GM12878 (cell line): Measurements from ENCODE around the gene CCDC34. TPM values are rescaled to one million over a fixed set of nuclear protein-coding genes. Genes with fewer than 3 reads are reported as not detected.

Experiments
- ATAC-seq: fragments of 200-7000 bp; cut with Tn5 transposase; 3 replicates; pipeline ENCODE4 v1.9.1; 2020; ENCODE audit warnings: mild to moderate bottlenecking, moderate library complexity
- BruUV-seq: library from RNA; stranded (reverse); fragments of 400-500 nt; replicated peaks from 2 replicates; lab custom pipeline; 2021; lab: Mats Ljungman, UMichigan
- CTCF ChIA-PET: fragments of 300-600 bp; sonication (Branson Sonifier 250); formaldehyde crosslinking; extraction: SDS; loops from one replicate; lab custom pipeline; 2021; ENCODE audit warnings: inconsistent platforms; lab: Yijun Ruan, JAX
- POLR2A ChIA-PET: fragments of 350-600 bp; formaldehyde crosslinking; extraction: SDS; loops from one replicate; lab custom pipeline; 2021; ENCODE audit warnings: inconsistent platforms; lab: Charles Lee
- RAD21 ChIA-PET: fragments of 300-600 bp; sonication (Branson Sonifier 250); formaldehyde crosslinking; loops from one replicate; lab custom pipeline; 2023; ENCODE audit warnings: antibody characterized with exemption; ENCODE audit not compliant: unreplicated experiment; lab: Charles Lee
- SMC1A ChIA-PET: fragments of 300-600 bp; sonication (Branson Sonifier 250); formaldehyde crosslinking; loops from one replicate; lab custom pipeline; 2023; ENCODE audit not compliant: unreplicated experiment, uncharacterized antibody; lab: Charles Lee
- DNase-seq: peaks from one replicate; pipeline ENCODE4 v3.0.0-alpha.2; 2011; ENCODE audit warnings: low read depth, low spot score
- FAIRE-seq: peaks from 3 replicates; lab custom pipeline; 2011; peaks lifted over from hg19 to GRCh38; lab: Jason Lieb, UNC
- H2AFZ ChIP-seq: 2 replicates; pipeline ENCODE4 v1.6.0; 2011; ENCODE audit warnings: low read depth, low read length, control low read depth; ENCODE audit not compliant: control insufficient read depth
- H3K27ac ChIP-seq: 2 replicates; pipeline ENCODE4 v1.5.1; 2011; ENCODE audit warnings: control low read depth; ENCODE audit not compliant: control insufficient read depth, insufficient read depth
- H3K27me3 ChIP-seq, 2 experiments: replicated peaks in 1 of 2; 2 replicates each; pipeline versions ENCODE4 v1.6.0 to v1.6.1; 2011; ENCODE audit warnings: low read length in 1 of 2; ENCODE audit not compliant: control insufficient read depth in 2 of 2, insufficient read depth in 2 of 2
- H3K36me3 ChIP-seq, 2 experiments: 2 replicates each; pipeline ENCODE4 v1.5.1; 2011; ENCODE audit warnings: low read length in 1 of 2; ENCODE audit not compliant: control insufficient read depth in 2 of 2, insufficient read depth in 2 of 2
- H3K4me1 ChIP-seq: 2 replicates; pipeline ENCODE4 v1.6.1; 2011; ENCODE audit warnings: mild to moderate bottlenecking, low read length, moderate library complexity, mixed read lengths; ENCODE audit not compliant: control insufficient read depth, insufficient read depth
- H3K4me2 ChIP-seq: 2 replicates; pipeline ENCODE4 v1.6.0; 2011; ENCODE audit warnings: control low read depth; ENCODE audit not compliant: control insufficient read depth, insufficient read depth
- H3K4me3 ChIP-seq: fragments of 200-600 bp; sonication (generic); 2 replicates; pipeline ENCODE4 v1.5.1; 2016
- H3K79me2 ChIP-seq: 2 replicates; pipeline ENCODE4 v1.6.0; 2011; ENCODE audit warnings: low read length; ENCODE audit not compliant: control insufficient read depth, insufficient read depth
- H3K9ac ChIP-seq: 2 replicates; pipeline ENCODE4 v1.8.0; 2011; ENCODE audit warnings: low read length, control low read depth, mixed read lengths; ENCODE audit not compliant: control insufficient read depth, insufficient read depth
- H3K9me3 ChIP-seq: replicated peaks from 3 replicates; pipeline ENCODE4 v1.5.1; 2011; ENCODE audit warnings: mild to moderate bottlenecking, low read length; ENCODE audit not compliant: control insufficient read depth, insufficient read depth
- H4K20me1 ChIP-seq: 2 replicates; pipeline ENCODE4 v1.6.0; 2011; ENCODE audit not compliant: control insufficient read depth, insufficient read depth
- BMI1 ChIP-seq: fragments of 450-650 bp; IDR thresholded peaks from 2 replicates; pipeline ENCODE4 v1.6.1; 2016; ENCODE audit warnings: mild to moderate bottlenecking, moderate library complexity, borderline replicate concordance
- BRCA1 ChIP-seq: IDR thresholded peaks from 2 replicates; pipeline ENCODE4 v1.6.1; 2011; ENCODE audit warnings: low read depth, low read length, improper control_type of control experiment
- CREB1 ChIP-seq: IDR thresholded peaks from 2 replicates; pipeline ENCODE4 v1.6.1; 2012; ENCODE audit warnings: low read depth, mild to moderate bottlenecking, inconsistent platforms
- ETV6 ChIP-seq, 2 experiments: fragments of 450-650 bp in 1 of 2; IDR thresholded peaks in 1 of 2; conservative IDR thresholded peaks in 1 of 2; 2 replicates each; pipeline ENCODE4 v1.6.1; 2014; ENCODE audit warnings: antibody characterized with exemption in 1 of 2, borderline replicate concordance in 1 of 2, low read depth in 1 of 2, mild to moderate bottlenecking in 1 of 2, moderate library complexity in 1 of 2
- IRF4 ChIP-seq: IDR thresholded peaks from 2 replicates; pipeline ENCODE4 v1.6.1; 2011; ENCODE audit warnings: low read depth, low read length
- MEF2B ChIP-seq: fragments of 450-650 bp; IDR thresholded peaks from 2 replicates; pipeline ENCODE4 v1.6.1; 2018; ENCODE audit warnings: mild to moderate bottlenecking, moderate library complexity; ENCODE audit not compliant: partially characterized antibody, poor library complexity, severe bottlenecking
- NFYA ChIP-seq: IDR thresholded peaks from 2 replicates; pipeline ENCODE4 v1.6.1; 2011; ENCODE audit warnings: low read depth, mild to moderate bottlenecking, low read length, improper control_type of control experiment, borderline replicate concordance
- PML ChIP-seq: IDR thresholded peaks from 2 replicates; pipeline ENCODE4 v1.6.1; 2012; ENCODE audit warnings: low read length, inconsistent platforms
- POLR2A ChIP-seq: IDR thresholded peaks from 2 replicates; pipeline ENCODE4 v1.6.1; 2011; ENCODE audit warnings: low read depth, mild to moderate bottlenecking, low read length
- RBBP5 ChIP-seq: fragments of 200-600 bp; sonication (generic); conservative IDR thresholded peaks from 2 replicates; pipeline ENCODE4 v1.6.1; 2016
- TAF1 ChIP-seq: IDR thresholded peaks from 2 replicates; pipeline ENCODE4 v1.6.1; 2011; ENCODE audit warnings: mild to moderate bottlenecking, low read depth, low read length, borderline replicate concordance
- USF1 ChIP-seq: IDR thresholded peaks from 2 replicates; pipeline ENCODE4 v1.6.1; 2011; ENCODE audit warnings: borderline replicate concordance, low read depth, mild to moderate bottlenecking, moderate library complexity, mixed read lengths, low read length; ENCODE audit not compliant: insufficient read depth; ENCODE audit errors: extremely low read length
- WRNIP1 ChIP-seq: IDR thresholded peaks from 2 replicates; pipeline ENCODE4 v1.6.1; 2011; ENCODE audit warnings: low read depth, low read length, improper control_type of control experiment, borderline replicate concordance
- ZNF217 ChIP-seq: fragments of 450-650 bp; IDR thresholded peaks from 2 replicates; pipeline ENCODE4 v1.6.1; 2017; ENCODE audit warnings: antibody characterized with exemption, mild to moderate bottlenecking
- ZNF622 ChIP-seq: fragments of 450-650 bp; IDR thresholded peaks from 2 replicates; pipeline ENCODE4 v1.6.1; 2017; ENCODE audit warnings: mild to moderate bottlenecking, inconsistent platforms
- WGBS: methylation state at CpG from one replicate; pipeline ENCODE4 v1.1.6; 2016; ENCODE audit warnings: low lambda C conversion rate; ENCODE audit not compliant: insufficient replicate concordance, insufficient coverage; ENCODE audit errors: missing lambda C conversion rate; 5-methylcytosine and 5-hydroxymethylcytosine counted together
- in situ Hi-C: fragments of 300-500 bp; cut with MboI; formaldehyde crosslinking; loops from 9 replicates; pipeline ENCODE4 v1.14.3; 2018; ENCODE audit warnings: mixed read lengths
- intact Hi-C: fragments of 100-400 bp; cut with micrococcal nuclease; formaldehyde crosslinking; loops from one replicate; pipeline ENCODE4 v1.14.2; 2022; ENCODE audit not compliant: unreplicated experiment
- polyA plus RNA-seq, 11 experiments: library from polyadenylated mRNA; depleted of rRNA in 4 of 11; unstranded in 6 of 11; stranded (reverse) in 5 of 11; fragments of >200 nt; fragmentation: Nextera tagmentation in 4 of 11; fragmentation: Illumina TruSeq in 1 of 11; extraction: Ambion mirVana in 4 of 11; extraction: Trizol in 1 of 11; gene quantifications; 1 replicate in 1 of 11; 2 replicates in 10 of 11; pipeline versions ENCODE4 v1.2.1 to v1.2.3, GENCODE V29; 2011 to 2016; ENCODE audit warnings: inconsistent platforms in 2 of 11, missing spikeins in 2 of 11, low read depth in 1 of 11
- total RNA-seq, 4 experiments: library from RNA; depleted of rRNA in 3 of 4; stranded (reverse); fragments of >200 nt in 3 of 4; fragmentation: Illumina TruSeq in 1 of 4; extraction: Trizol in 1 of 4; gene quantifications; 2 replicates each; pipeline versions ENCODE4 v1.2.1 to v1.2.3, GENCODE V29; 2013 to 2021
- TF ChIP-seq, protein P1 (sequence below): fragments of 450-650 bp; IDR thresholded peaks from 2 replicates; pipeline ENCODE4 v1.6.1; 2017; ENCODE audit warnings: low read depth, mild to moderate bottlenecking, moderate library complexity
- TF ChIP-seq, protein P2 (sequence below): IDR thresholded peaks from 2 replicates; pipeline ENCODE4 v1.6.1; 2012; ENCODE audit warnings: low read depth, low read length, improper control_type of control experiment

CCDC34 gene
- total and polyA plus RNA-seq, 10 of the 15 experiments (the other 5 are each of a cell fraction or from before 2014, with no cell fraction given) = 6.2 to 39.1 (median 14.6) TPM

GRCh38 chr11:27356624-27357222 is 6.3 kb downstream of the CCDC34 start:
- intact Hi-C loops = no loop called here

More at GRCh38 chr11:27356624-27357222, 6.3 kb downstream of the CCDC34 start:
- DNase-seq (no peak), ATAC-seq (no peak), FAIRE-seq (no peak)
- H3K9me3 ChIP-seq = no peaks in the 10 kb centered on the region
- H3K27ac ChIP-seq = no peak overlapping the region
- no peaks in the 10 kb centered on the region for H3K27me3 ChIP-seq
- ChIA-PET CTCF (no interaction called here), RAD21 (interaction anchor here (0.7 kb wide), 1 partner anchor 18 kb away, joined by 4 read pairs; no protein-coding TSS in a partner anchor), POLR2A (no interaction called here), SMC1A (no interaction called here)
- TF ChIP-seq NFYA (no peak), TAF1 (no peak), MEF2B (no peak), BRCA1 (no peak), ZNF217 (no peak), WRNIP1 (no peak), USF1 (no peak), PML (no peak), RBBP5 (no peak), IRF4 (no peak), ETV6 (conservative IDR thresholded peaks at IDR 0.05 in 1 of 2, IDR thresholded peaks at IDR 0.05 in 1 of 2; ENCODE audit: borderline replicate concordance in 1 of 2, low read depth in 1 of 2) (no peak), BMI1 (no peak), ZNF622 (no peak), CREB1 (no peak), POLR2A (no peak)
- TF ChIP-seq, protein P1, sequence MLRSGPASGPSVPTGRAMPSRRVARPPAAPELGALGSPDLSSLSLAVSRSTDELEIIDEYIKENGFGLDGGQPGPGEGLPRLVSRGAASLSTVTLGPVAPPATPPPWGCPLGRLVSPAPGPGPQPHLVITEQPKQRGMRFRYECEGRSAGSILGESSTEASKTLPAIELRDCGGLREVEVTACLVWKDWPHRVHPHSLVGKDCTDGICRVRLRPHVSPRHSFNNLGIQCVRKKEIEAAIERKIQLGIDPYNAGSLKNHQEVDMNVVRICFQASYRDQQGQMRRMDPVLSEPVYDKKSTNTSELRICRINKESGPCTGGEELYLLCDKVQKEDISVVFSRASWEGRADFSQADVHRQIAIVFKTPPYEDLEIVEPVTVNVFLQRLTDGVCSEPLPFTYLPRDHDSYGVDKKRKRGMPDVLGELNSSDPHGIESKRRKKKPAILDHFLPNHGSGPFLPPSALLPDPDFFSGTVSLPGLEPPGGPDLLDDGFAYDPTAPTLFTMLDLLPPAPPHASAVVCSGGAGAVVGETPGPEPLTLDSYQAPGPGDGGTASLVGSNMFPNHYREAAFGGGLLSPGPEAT = no peak
- TF ChIP-seq, protein P2, sequence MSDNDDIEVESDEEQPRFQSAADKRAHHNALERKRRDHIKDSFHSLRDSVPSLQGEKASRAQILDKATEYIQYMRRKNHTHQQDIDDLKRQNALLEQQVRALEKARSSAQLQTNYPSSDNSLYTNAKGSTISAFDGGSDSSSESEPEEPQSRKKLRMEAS = no peak
- WGBS = 100% methylated on average over 3 of the region's 5 CpGs
- H2AFZ ChIP-seq = no peak overlapping the region
- no peak overlapping the region for H3K9ac ChIP-seq
- H4K20me1 ChIP-seq = no peaks in the 10 kb centered on the region
- H3K4me3 ChIP-seq = no peak overlapping the region
- no peak overlapping the region for H3K4me2 ChIP-seq
- H3K4me1 ChIP-seq = no peaks in the 10 kb centered on the region
- no TSS peak for BruUV-seq
- no peaks in the 10 kb centered on the region for H3K79me2 ChIP-seq
- H3K36me3 ChIP-seq = no peaks in the 10 kb centered on the region
- in situ Hi-C loops = no loop called here
